GM19328 (cell line): ENCODE results near the gene HSPG2.
"Not testable (repeated sequence)": the region's sequence is repeated elsewhere in the genome, so short reads cannot be mapped to it uniquely, and the experiment has no call there.

ENCODE experiments used
- ATAC-seq: cut with Tn5 transposase; IDR thresholded peaks from one replicate; pipeline ENCODE4 v1.9.1; 2021; ENCODE audit warnings: mild to moderate bottlenecking, moderate library complexity; ENCODE audit not compliant: unreplicated experiment

Gene HSPG2

DNA sequence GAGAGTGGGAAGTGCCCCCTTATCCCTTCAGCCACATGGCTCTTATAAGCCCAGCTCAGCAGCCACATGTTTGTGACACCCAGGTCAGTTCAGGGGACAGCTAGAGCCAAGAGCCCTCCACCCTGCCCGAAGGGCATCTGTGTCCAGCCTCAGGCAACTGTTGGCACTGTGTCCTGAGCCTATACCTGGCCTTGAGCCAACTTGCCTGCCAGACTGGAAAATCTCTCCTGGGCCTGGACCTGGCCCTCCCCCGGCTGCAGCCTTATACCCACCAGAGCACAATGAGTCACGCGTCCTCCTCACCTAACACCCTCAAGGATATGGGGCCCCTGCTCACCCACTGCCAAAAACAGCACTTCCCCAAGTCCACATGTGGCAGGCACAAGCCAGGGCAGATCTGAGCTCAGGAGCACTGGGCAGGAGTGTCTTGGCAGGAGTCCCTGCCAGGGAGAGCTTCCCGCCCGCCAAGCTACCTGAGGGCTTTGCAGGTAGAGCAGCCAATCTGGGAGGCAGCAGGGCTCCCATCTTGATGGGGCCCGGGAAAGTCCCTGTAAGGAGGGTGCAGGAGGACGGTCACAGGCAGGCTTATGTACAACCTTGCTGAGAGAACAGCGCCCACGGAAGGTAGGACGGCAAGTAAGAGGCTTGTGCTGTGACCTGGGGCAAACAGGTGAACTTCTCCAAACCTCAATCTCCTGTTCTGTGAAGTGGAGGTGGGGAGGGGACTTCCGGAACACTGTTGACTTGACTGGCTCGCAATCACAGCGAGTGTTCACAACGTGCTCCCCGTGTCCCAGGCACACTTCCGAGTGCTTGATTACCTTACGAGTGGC lies 19.8 kb upstream of the HSPG2 start:
- no peak for ATAC-seq

DNA sequence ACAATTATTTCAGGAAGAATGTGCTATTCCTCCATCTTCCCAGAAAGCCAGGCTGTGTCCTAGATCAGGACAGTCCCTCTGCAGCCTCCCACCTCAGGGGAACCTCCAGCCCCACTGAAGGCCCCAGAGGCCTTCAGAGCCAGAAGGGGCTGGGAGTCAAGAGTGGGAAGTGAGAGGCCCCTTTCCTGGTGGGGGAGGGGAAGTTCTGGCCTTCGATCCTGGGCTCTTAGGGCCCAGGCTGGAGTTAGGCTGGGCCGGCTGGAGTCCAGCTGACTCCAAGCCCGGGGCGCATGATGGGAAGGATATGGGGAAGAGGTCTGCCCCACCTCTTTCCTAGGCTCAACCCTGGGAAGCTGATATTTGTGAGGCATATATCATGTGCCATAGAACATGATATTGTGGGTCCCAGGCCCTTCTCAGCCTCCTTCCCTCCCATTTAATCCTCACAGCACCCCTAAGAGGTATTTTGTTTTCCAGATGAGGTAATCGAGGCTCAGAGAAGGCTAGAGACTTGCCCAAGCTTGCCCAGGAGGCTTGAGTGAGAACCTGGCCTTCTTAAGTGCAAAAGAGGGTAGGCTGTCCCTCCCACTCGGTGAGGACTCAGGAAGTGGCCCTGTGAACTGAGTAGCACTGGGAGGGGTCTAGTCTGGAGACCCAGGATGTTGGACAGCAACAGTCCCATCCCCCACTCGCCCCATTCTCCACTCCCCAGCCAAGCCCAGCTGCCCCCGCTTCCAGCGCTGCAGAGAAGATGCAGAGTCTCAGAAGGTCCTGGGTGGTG lies 18.6 kb upstream of the HSPG2 start:
- ATAC-seq: no peak

DNA sequence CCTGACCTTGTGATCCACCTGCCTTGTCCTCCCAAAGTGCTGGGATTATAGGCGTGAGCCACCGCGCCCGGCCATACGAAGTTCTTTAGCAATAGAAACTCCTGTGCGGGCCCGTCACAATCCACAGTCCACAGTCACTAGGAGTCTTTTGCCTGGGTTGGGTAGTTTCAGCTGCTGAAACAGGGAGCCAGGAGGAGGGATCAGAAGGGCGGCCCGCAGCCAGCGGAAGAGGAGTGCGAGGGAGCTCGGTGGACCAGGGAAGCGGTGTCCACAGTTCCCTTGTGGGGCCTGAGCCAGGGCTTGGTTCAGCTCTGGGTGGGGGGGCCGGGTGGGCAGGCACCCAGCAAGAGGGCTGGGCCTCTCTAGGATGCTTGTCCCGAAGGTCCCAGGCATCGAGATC lies 17.9 kb upstream of the HSPG2 start:
- no peak for ATAC-seq

DNA sequence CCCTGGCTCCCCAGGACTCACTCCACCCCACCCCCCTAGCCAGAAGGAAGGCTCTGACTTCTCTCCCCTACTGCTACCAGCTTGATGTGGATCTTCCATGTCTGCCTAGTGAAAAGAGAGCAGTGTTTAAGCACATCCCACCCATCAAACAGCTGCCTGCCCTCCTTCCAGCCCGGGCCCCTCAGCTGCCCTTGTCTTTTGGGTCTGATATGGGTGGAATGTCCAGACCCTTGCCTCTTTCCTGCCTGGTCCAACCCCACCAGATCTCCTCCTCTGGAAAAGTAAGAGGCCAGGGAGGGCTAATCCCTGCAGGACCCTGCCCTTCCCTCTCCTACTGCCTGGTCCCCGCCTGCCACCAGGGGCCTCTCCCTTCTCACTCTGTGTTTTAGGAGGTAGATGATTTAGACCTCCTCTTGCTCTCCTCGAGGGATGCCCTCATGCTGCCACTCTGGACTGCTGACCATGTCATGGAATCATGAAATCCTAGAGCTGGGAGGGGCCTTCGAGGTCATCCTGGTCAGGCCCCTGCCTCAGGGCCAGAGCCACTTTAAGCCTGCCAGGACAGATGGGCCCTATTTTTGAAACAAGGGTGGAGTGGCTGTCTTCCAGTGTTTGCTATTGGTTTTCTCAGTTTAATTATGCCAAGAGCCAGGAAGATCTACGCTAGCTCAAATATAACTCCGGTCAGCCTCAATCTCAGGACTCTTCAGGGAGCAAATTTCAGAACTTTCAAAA lies 15.8 kb upstream of the HSPG2 start:
- ATAC-seq: no peak

DNA sequence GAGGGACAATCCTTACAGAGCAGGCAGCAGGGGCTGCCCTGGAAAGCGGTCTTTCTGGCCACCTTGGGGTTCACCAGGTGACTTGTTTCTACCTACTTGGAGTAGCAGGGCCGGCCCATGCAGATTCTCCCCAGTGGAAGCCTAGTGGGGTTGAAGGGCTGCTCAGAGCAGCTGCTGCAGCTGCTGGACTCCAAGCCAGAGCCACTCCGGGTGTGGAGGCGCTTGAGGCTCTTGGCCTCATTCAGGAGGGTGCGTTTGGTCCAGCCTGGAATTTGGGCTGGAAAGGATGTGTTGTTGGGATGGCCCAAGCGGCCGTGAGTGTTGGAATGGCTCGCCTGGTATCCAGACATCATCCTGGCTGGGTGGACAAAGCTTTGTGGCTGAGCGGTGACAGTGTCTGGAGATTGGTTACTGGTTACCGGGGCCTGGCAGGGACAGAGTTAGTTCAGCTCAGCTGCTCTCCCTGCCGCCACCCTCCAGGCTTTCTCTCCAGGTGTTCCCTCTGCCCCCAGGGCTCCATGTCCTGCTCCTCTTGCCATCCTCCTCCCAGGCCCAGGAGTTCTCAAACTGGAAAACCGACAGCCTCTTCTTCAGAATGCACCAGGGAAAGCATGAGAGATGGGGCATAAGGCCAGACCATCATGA lies 14.2 kb upstream of the HSPG2 start:
- no peak for ATAC-seq

DNA sequence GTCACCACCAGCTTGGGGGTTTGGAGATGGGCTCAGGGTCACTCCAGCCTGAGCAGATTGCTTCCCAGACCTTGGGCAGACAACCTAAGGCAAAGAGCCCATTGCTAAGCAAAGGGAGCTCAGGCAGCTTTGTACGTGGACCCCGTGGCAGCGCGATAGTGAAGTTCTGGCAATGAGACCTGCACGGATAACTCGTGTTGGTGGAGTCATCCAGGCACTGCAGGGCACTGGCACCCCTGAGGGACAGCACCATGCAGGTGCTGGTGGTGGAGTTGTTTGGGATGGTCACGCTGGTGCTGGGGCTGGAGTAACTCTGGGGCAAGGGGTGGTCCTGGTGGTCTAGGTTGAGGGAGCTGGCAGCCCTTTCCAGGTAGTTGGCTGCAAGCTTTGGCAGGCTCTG lies 13.6 kb upstream of the HSPG2 start:
- ATAC-seq: no peak

DNA sequence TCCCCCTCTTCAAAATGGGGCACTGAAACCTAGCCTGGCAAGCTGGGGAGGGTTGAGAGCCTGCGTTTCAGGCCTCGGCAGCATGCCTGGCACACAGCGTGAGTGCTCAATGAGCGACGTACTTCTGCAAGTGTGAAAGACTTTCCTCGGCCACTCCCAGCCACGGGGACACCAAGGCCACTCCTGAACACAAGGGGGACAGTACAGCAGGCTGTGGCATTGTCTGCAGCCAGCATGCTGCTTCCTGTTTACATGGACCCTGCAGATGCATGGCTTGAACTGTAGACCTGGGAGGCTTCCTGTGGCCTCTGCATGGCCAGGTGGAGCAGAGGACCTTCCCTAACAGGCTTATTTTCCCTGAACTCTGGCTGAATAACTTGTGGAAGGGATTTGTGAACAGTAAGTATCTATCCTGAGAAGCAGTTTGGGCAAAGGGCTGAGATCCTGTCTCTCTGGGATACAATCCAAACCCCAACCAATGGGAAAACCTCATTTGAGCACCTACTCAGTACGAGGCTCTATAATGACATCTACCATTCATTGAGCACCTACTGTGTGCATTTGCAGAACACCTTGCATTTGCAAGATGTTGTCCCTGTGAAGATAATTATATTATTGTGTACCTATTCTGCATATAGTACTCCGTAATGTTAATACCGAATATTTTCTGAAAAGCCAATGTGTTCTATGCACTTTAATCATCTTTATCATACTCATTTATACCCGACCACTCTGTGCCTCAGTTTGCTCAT lies 9.9 kb upstream of the HSPG2 start:
- no peak for ATAC-seq

DNA sequence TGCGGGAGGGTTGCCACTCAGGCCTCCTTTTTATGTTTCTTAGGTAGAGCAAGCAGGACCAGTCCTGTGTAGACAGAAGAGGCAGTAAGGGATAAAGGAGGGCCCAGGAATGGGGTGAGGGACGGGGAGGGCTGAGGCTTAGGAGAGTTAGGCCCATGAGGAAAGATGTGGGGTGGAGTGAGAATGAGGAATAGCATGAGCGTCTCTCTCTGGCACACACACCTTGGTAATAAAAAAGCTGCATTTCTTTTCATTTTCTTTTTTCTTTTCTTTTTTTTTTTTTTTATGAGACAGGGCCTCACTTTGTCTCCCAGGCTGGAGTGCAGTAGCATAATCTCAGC lies 7.6 kb upstream of the HSPG2 start:
- no peak for ATAC-seq

DNA sequence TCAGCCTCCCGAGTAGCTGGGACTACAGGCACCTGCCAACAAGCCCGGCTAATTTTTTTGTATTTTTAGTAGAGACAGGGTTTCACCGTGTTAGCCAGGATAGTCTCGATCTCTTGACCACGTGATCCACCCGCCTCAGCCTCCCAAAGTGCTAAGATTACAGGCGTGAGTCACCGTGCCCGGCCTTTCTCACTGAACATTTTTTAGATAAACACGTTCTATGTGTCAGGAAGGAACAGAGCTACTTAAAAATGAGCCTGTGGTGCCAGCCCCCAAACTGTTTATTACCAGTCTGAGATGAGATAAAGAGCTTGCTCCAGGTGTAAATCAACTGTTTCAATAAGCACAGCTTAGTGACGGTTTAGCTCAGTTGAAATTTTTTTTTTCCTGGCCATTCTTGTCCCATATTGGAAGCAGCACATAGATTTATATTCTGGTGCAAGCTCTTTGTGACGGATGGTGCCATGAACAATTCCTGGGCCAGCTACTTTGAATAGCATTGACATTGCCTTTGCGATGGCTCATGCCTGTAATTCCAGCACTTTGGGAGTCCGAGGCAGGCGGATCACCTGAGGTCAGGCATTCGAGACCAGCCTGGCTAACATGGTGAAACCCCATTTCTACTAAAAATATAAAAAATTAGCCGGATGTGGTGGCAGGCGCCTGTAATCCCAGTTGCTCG lies 6.0 kb upstream of the HSPG2 start:
- not testable (repeated sequence) for ATAC-seq

DNA sequence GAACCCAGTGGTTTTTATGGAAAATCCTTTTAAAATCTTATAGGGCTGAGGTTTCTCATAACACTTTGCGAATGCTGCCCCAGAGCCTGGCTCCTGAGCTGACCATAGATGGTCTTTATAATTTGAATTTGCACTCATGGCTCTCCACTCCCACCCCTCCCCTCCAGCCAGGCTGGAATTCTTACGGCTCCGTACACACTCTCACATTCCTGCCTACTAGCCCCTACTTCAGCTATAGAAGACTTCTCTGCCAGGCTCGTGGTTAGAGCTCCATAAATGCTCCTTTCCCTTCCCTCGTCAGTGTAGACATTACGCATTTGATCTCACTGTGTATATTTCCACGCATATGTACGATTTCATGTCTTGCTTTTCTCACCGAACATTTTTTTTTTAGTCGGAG lies 5.4 kb upstream of the HSPG2 start:
- no peak for ATAC-seq

DNA sequence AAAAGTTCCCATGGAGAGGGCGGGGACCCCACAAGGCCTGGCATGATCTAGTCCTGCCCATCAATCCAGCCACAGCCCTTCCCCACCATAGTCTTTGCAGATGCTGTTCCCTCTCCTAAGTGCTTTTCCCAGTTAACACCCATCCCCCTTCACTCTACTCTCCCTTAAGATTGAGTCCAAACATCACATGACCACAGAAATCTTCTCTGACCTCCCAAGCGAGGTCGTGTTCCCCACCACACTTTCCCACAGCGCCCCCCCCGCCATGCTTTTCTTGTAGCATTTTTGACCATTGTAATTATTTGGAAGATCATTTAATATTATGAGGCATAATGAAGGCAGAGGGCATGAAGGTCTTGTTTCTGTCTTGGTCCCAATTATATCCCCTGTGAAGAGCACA lies 4.3 kb upstream of the HSPG2 start:
- no peak for ATAC-seq

DNA sequence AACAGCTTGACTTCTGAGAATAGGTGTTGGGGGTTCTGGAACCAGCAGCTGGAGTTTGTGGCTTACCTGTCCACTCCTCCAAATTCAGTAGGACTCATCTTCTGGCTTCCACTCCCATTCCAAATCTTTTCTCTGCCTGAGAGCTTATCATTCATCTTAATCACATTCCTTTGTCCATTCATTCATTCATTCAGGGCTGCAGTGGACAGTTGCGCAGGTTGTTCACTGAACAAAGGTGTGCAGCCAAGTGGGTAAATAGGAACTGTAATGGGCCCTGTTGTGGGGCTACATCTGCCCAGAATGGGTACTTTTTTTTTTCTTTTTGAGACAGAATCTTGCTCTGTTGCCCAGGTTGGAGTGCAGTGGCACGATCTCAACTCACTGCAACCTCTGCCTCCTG lies 3.4 kb upstream of the HSPG2 start:
- no peak for ATAC-seq

DNA sequence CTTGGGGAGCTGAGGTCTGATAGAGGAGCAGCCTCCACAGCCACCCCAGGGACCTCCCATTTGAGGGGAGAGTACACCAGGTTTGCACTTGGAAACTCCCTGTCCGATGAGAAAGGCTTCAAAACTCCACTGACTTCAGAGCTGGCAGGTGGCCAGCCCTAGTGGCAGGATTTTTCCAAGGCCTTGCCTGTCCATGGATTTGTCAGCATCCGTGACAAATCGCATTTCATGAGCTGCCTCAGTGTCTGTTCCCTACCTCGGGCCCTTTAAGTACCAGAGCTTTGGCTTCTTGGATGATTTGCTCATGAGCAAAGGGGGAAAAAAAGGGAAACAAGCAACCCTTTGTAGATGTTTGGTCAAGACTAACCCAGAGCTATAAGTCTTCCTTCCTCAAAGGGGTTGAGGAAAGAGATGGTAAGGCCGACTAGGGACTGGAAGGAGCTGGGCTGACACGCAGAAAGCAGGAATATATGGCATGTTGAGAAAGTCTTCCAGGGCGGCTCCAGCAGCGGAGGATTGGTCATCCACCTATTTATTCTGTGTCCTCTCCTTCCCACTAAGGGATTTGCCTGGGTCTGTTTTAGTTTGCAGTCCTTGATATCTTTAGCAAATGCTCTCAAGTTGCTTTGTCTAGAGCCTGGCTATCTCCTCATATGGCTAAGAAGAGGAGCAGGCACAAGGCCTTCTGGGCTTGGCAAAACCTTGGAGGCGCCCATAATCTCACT lies 2.7 kb upstream of the HSPG2 start:
- ATAC-seq: no peak

DNA sequence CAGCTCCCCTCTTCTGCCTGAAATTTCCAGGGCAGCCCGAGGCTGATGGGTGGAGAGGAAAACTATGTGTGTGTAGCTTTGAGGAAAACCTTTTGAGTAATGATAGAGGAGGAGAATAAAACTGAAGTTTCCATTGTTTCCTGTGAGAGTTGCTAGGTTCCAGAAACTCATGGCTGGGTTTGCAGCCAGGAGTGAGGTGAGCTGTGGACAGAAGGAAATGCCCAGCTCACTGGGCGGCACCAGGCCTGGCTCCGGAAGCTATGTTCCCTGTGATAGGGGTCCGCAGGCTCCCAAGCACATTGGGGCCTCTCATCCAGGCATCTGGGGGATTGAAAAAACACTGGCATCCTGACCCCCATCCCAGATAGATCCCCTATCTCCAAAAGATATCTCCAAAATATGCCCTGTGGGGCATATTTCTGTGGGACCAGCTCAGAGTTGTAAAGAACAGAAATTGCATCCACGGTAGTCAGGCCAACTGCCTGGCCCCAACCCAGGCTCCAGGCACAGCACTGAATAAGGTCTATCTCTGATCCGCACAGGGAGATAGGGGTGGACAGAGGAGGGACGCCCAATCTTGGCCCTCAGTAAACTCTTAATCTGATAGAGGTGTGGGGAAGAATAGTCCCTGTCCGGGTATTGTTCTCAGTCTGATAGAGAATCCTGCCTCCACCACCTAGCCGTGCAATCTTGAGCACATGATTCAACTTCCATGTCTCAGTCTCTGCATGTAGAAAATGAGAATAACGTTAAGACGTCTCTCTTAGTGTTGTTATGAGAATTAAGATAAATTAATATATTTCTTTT lies 1.8 kb upstream of the HSPG2 start:
- ATAC-seq: no peak

DNA sequence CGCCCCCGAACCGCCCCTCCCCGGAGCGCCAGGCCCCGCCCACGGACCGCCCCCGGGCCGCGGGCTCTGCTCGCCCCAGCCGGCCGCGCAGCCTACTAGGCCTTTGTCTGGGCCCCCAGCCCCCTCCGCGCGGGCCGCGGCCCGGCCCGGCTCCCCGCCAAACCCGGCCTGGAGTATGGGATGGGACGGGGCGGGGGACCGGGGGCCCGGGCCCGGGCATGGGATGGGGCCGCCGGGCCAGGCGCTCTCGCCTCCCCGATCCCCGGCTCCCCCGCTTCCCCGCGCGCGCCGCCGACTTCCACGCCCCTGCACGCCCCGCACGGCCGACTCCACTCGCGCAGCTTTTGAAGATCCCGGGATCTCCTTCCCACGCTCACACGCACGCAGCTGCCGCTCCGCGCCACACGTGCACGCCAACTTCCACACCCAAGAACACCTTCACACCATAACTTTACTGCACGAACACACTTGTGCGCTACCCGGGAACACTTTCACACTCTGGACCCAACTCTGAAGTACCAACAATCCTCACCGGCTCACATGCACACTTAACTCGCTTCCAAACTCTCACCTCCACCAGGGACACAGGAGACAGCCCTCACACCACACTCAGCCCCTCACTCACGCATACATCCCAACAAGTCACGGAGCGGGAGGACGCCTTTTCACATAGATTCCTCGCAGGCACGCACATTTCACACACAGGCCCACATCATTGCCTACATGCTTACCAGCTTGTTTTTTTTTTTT lies 437 bp upstream of the HSPG2 start:
- ATAC-seq: no peak

DNA sequence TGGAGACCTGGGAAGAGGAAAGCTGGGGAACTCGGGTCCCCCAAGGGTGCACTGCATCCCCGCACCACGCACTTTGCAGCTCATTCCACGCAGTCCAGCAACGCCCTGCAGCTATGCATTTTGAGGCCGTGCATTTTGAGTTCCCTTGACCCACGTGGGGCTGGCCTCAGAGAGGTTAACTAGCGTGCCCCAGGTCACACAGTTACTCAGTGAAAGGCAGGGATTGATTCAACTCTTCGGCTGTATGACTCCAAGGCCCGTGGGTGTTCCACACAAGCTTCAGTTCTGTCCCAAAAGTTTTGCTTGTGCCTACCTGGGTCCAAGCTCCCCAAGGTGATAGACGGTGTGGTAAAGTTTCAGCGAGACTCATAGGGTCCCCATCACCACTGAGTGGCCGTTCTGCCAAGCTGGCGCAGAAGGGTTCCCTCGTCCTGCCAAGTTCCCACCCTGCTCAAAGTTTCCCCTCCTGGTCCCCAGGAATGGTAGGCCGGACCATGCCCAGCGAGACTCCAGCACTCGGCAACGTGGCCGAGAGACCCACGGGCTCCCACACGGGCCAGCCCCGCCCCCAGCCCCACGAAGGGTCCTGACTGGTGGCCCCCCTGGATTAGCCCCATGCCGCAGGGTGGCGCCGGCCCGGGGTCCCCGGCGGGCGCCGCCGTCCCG lies 611 bp downstream of the HSPG2 start:
- ATAC-seq: no peak

DNA sequence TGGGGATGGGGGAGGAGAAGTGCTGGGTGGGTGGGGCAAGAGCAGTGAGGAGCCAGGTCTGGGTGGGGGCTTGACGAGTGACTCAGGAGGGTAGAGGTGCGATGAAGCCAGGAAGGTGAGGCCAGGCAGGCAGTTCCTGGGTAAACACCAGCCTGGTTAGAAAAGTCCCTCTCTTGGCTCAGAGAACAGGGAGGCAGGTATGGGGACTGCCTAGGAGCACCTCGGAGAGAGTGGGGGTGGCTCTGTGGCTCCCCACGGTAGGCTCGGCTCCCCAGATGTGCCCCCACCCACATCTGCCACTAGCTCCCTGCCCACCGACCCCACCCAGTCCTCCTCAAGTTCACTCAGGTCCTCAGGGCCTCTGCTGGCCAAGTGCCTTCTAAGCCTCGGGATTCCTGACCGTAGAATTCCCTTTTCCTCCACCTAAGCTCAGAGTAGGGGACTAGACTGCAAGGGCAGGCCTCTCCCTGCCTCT lies 1.2 kb downstream of the HSPG2 start:
- no peak for ATAC-seq
